PC-9 (cell line): ENCODE data around the gene ARHGAP10. TPM values are rescaled to one million over a fixed set of nuclear protein-coding genes. Genes with fewer than 3 reads are reported as not detected.

Experiments used
- BruUV-seq: library from RNA; stranded (reverse); fragments of 400-500 nt; replicated peaks from 2 replicates; lab custom pipeline; 2021; lab: Mats Ljungman, UMichigan
- CTCF ChIA-PET: fragments of 300-600 bp; sonication (Branson Sonifier 250); formaldehyde crosslinking; loops from one replicate; lab custom pipeline; 2022; ENCODE audit warnings: antibody characterized with exemption; lab: Charles Lee
- POLR2A ChIA-PET: fragments of 300-600 bp; sonication (Branson Sonifier 250); formaldehyde crosslinking; loops from one replicate; lab custom pipeline; 2022; ENCODE audit warnings: antibody characterized with exemption; ENCODE audit not compliant: unreplicated experiment; lab: Charles Lee
- DNase-seq, 2 experiments: peaks; one replicate each; pipeline versions ENCODE4 v3.0.0 to v3.0.0-alpha.2; 2015 to 2022; ENCODE audit warnings: mixed read lengths in 1 of 2
- H2AFZ ChIP-seq: fragments of 200-600 bp; sonication (generic); 2 replicates; pipeline ENCODE4 v1.8.1; 2017; ENCODE audit warnings: antibody characterized with exemption
- H3F3A ChIP-seq: fragments of 200-600 bp; sonication (generic); 2 replicates; pipeline ENCODE4 v1.8.1; 2017; ENCODE audit warnings: antibody characterized with exemption, mild to moderate bottlenecking, low read depth; ENCODE audit not compliant: insufficient read depth
- H3K27ac ChIP-seq: fragments of 200-600 bp; sonication (generic); 2 replicates; pipeline ENCODE4 v1.6.1; 2016; ENCODE audit warnings: mixed run types
- H3K27me3 ChIP-seq: fragments of 200-600 bp; sonication (generic); 2 replicates; pipeline ENCODE4 v1.6.1; 2016; ENCODE audit warnings: low read depth, mixed run types; ENCODE audit not compliant: insufficient read depth
- H3K36me3 ChIP-seq: fragments of 200-600 bp; sonication (generic); 2 replicates; pipeline ENCODE4 v1.6.1; 2016; ENCODE audit warnings: low read depth, mixed run types
- H3K4me1 ChIP-seq: fragments of 200-600 bp; sonication (generic); replicated peaks from 2 replicates; pipeline ENCODE4 v1.6.1; 2016; ENCODE audit warnings: mixed run types; ENCODE audit not compliant: insufficient read depth
- H3K4me2 ChIP-seq: fragments of 200-600 bp; sonication (generic); 2 replicates; pipeline ENCODE4 v1.6.1; 2017; ENCODE audit warnings: mixed run types
- H3K4me3 ChIP-seq: fragments of 200-600 bp; sonication (generic); 2 replicates; pipeline ENCODE4 v1.6.1; 2016; ENCODE audit warnings: mixed run types
- H3K79me2 ChIP-seq: fragments of 200-600 bp; sonication (generic); 2 replicates; pipeline ENCODE4 v1.6.1; 2017; ENCODE audit warnings: low read depth, mixed run types
- H3K9me2 ChIP-seq: fragments of 200-600 bp; sonication (generic); 2 replicates; pipeline ENCODE4 v1.8.1; 2017; ENCODE audit warnings: mild to moderate bottlenecking; ENCODE audit not compliant: insufficient read depth
- H3K9me3 ChIP-seq: fragments of 200-600 bp; sonication (generic); 2 replicates; pipeline ENCODE4 v1.8.1; 2016; ENCODE audit warnings: low read depth; ENCODE audit not compliant: insufficient read depth
- H4K20me1 ChIP-seq: fragments of 200-600 bp; sonication (generic); 2 replicates; pipeline ENCODE4 v1.8.1; 2017; ENCODE audit not compliant: insufficient read depth
- EZH2 ChIP-seq: fragments of 200-600 bp; sonication (generic); IDR thresholded peaks from 2 replicates; pipeline ENCODE4 v1.8.0; 2017; ENCODE audit warnings: antibody characterized with exemption, low read depth
- intact Hi-C: fragments of 100-400 bp; cut with micrococcal nuclease; formaldehyde crosslinking; loops from one replicate; pipeline ENCODE4 v1.10.0; 2022; ENCODE audit not compliant: unreplicated experiment
- total RNA-seq: library from RNA; stranded (reverse); gene quantifications from 2 replicates; pipeline ENCODE4 v1.2.3, GENCODE V29; 2021
- TF ChIP-seq, protein P1 (sequence below): fragments of 200-600 bp; sonication (generic); conservative IDR thresholded peaks from 2 replicates; pipeline ENCODE4 v1.6.1; 2017; ENCODE audit warnings: mixed run types, antibody characterized with exemption, mild to moderate bottlenecking, moderate library complexity

ARHGAP10 gene
- total RNA-seq, 1 experiment from 2014 or later = 27.5 TPM

GRCh38 chr4:147834480-147834879 is 102.6 kb downstream of the ARHGAP10 start:
- Histone ChIP-seq H3K27ac (no peak overlapping the region), H3F3A (peaks cover 33% of the 10 kb centered on the region), H3K4me2 (no peak overlapping the region), H3K36me3 (no peaks in the 10 kb centered on the region), H2AFZ (no peak overlapping the region), H3K27me3 (no peaks in the 10 kb centered on the region), H3K4me3 (no peak overlapping the region), H3K9me3 (no peaks in the 10 kb centered on the region), H3K9me2 (no peaks in the 10 kb centered on the region), H3K79me2 (peaks cover 16% of the 10 kb centered on the region), H4K20me1 (no peaks in the 10 kb centered on the region), H3K4me1 (peaks cover 38% of the 10 kb centered on the region)
- DNase-seq = no peak
- ChIA-PET CTCF (no interaction called here), POLR2A (no interaction called here)
- no TSS peak for BruUV-seq
- intact Hi-C loops = loop anchor here (5.0 kb wide), 1 partner anchor 57 kb away; no protein-coding TSS in a partner anchor
- TF ChIP-seq, protein P1, sequence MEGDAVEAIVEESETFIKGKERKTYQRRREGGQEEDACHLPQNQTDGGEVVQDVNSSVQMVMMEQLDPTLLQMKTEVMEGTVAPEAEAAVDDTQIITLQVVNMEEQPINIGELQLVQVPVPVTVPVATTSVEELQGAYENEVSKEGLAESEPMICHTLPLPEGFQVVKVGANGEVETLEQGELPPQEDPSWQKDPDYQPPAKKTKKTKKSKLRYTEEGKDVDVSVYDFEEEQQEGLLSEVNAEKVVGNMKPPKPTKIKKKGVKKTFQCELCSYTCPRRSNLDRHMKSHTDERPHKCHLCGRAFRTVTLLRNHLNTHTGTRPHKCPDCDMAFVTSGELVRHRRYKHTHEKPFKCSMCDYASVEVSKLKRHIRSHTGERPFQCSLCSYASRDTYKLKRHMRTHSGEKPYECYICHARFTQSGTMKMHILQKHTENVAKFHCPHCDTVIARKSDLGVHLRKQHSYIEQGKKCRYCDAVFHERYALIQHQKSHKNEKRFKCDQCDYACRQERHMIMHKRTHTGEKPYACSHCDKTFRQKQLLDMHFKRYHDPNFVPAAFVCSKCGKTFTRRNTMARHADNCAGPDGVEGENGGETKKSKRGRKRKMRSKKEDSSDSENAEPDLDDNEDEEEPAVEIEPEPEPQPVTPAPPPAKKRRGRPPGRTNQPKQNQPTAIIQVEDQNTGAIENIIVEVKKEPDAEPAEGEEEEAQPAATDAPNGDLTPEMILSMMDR = no peak
- no peak for TF ChIP-seq EZH2

GRCh38 chr4:147836807-147837206 is 104.9 kb downstream of the ARHGAP10 start:
- H3K27me3 ChIP-seq = no peaks in the 10 kb centered on the region
- no peak overlapping the region for H3K27ac ChIP-seq
- H4K20me1 ChIP-seq = no peaks in the 10 kb centered on the region
- peaks cover 15% of the 10 kb centered on the region for H3K4me1 ChIP-seq
- H3F3A ChIP-seq = peaks cover 14% of the 10 kb centered on the region; the same call in 1 of the 2 replicates
- H3K9me2 ChIP-seq = no peaks in the 10 kb centered on the region
- no peak overlapping the region for H3K4me2 ChIP-seq
- H3K79me2 ChIP-seq = peaks cover 16% of the 10 kb centered on the region
- intact Hi-C loops = no loop called here
- BruUV-seq = no TSS peak
- TF ChIP-seq, protein P1 = no peak
- TF ChIP-seq EZH2 = no peak
- no peak overlapping the region for H2AFZ ChIP-seq
- no peaks in the 10 kb centered on the region for H3K36me3 ChIP-seq
- H3K4me3 ChIP-seq = no peak overlapping the region
- no peak for DNase-seq
- ChIA-PET POLR2A (no interaction called here), CTCF (no interaction called here)
- H3K9me3 ChIP-seq = no peaks in the 10 kb centered on the region

DNA sequence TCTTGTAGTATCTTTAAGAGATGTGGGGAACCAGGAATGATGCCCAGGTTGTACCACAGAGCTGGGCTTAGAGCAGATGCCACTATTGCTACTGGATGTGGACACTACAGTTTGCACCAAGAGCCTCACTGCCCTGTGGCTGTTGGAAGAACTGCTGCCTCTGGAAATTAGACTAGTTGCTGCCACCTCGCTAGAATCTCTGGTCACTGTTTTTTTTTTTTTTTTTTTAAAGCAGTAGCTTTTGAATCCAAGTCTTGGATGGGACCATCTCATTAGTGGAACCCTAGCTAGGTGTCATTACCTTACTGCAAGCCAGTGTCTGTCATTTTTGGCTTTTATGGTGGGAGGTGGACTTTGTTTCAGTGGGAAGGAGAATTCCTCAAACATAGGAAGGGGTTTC is 105.5 kb downstream of the ARHGAP10 start:
- H3K9me2 ChIP-seq = no peaks in the 10 kb centered on the region
- no peaks in the 10 kb centered on the region for H4K20me1 ChIP-seq
- CTCF ChIA-PET = interaction anchor here (0.6 kb wide), 3 partner anchors 23 to 321 kb away, joined by 3 to 4 read pairs (median 4); no protein-coding TSS in a partner anchor
- no peaks in the 10 kb centered on the region for H3K36me3 ChIP-seq
- H3K27ac ChIP-seq = no peak overlapping the region
- DNase-seq = no peak
- intact Hi-C loops = no loop called here
- no peak overlapping the region for H3K4me3 ChIP-seq
- H2AFZ ChIP-seq = no peak overlapping the region
- H3K4me2 ChIP-seq = no peak overlapping the region
- H3F3A ChIP-seq = peaks cover 8% of the 10 kb centered on the region; the same call in 1 of the 2 replicates
- TF ChIP-seq, protein P1 = no peak
- TF ChIP-seq EZH2 = no peak
- peaks cover 9% of the 10 kb centered on the region for H3K4me1 ChIP-seq
- POLR2A ChIA-PET = no interaction called here
- H3K27me3 ChIP-seq = no peaks in the 10 kb centered on the region
- no peaks in the 10 kb centered on the region for H3K9me3 ChIP-seq
- peaks cover 16% of the 10 kb centered on the region for H3K79me2 ChIP-seq
- BruUV-seq = no TSS peak
